ENCODE measurements around the gene NES. TPM values are rescaled to one million over a fixed set of nuclear protein-coding genes. Genes with fewer than 3 reads are reported as not detected.
A peak's percentile ranks its signal among the peaks of the same experiment; 100 is the strongest.

NES gene
- total RNA-seq, 4 donors from 2014 or later = 13.9 to 34.3 (median 23.9) TPM

GRCh38 chr1:156677616-156678596 is 699 bp upstream of the NES start:
- Histone ChIP-seq H3K36me3 (peaks cover 0 to 10% of the 10 kb centered on the region in 2 donors), H3K4me1 (peaks cover 0 to 53% (median 13%) of the 10 kb centered on the region in 3 donors), H3K9me3 (no peaks in the 10 kb centered on the region), H3K4me3 (peak overlapping the region; percentile 32 to 57), H3K27ac (peak overlapping the region in 3 of 4 donors; percentile 79 to 85 (median 83)), H3K27me3 (peaks cover 77% of the 10 kb centered on the region)
- peak; percentile 63 for ATAC-seq
- TF ChIP-seq EP300 (IDR thresholded peaks at IDR 0.05) (no peak), CTCF (IDR thresholded peaks at IDR 0.05) (peak in 3 of 4 experiments; percentile 86 to 91 (median 90)), POLR2AphosphoS5 (IDR thresholded peaks at IDR 0.05) (no peak), POLR2A (IDR thresholded peaks at IDR 0.05) (no peak)
- WGBS, 2 donors (ENCODE audit: low coverage in 1 of 2) = 2% methylated on average over 14 to 21 of the region's 22 CpGs

GRCh38 chr1:156676114-156676819 is 940 bp downstream of the NES start:
- ATAC-seq = no peak

GRCh38 chr1:156675210-156676113 is 1.7 kb downstream of the NES start:
- no peak for ATAC-seq
- no peak for TF ChIP-seq CTCF (IDR thresholded peaks at IDR 0.05)
- TF ChIP-seq POLR2A (IDR thresholded peaks at IDR 0.05) = no peak
- no peak for TF ChIP-seq POLR2AphosphoS5 (IDR thresholded peaks at IDR 0.05)
- no peak for TF ChIP-seq EP300 (IDR thresholded peaks at IDR 0.05)
- WGBS, 2 donors (ENCODE audit: low coverage in 1 of 2) = 23 to 47% methylated on average over 3 to 6 of the region's 18 CpGs
- Histone ChIP-seq H3K27me3 (peaks cover 53% of the 10 kb centered on the region), H3K4me1 (peaks cover 0 to 61% (median 16%) of the 10 kb centered on the region in 3 donors), H3K4me3 (peak overlapping the region in 1 of 2 donors; percentile 57), H3K36me3 (peaks cover 0 to 21% of the 10 kb centered on the region in 2 donors), H3K27ac (peak overlapping the region in 3 of 4 donors; percentile 79 to 85 (median 83)), H3K9me3 (no peaks in the 10 kb centered on the region)

More at GRCh38 chr1:156676114-156676819, 940 bp downstream of the NES start:
- Histone ChIP-seq H3K4me3 (peak overlapping the region; percentile 32 to 57), H3K9me3 (no peaks in the 10 kb centered on the region), H3K36me3 (peaks cover 0 to 21% of the 10 kb centered on the region in 2 donors), H3K27ac (peak overlapping the region; percentile 11 to 85 (median 81)), H3K27me3 (peaks cover 60% of the 10 kb centered on the region), H3K4me1 (peaks cover 0 to 53% (median 13%) of the 10 kb centered on the region in 3 donors)
- TF ChIP-seq CTCF (IDR thresholded peaks at IDR 0.05) = no peak
- WGBS, 2 donors (ENCODE audit: low coverage in 1 of 2) = 40% methylated on average over 1 of the region's 49 CpGs; no CpG with 5 or more reads in 1 of the 2 donors

- peaks cover 34% of the 10 kb centered on the region for H3K27me3 ChIP-seq
- TF ChIP-seq EP300 (IDR thresholded peaks at IDR 0.05) (no peak), POLR2A (IDR thresholded peaks at IDR 0.05) (no peak), POLR2AphosphoS5 (IDR thresholded peaks at IDR 0.05) (no peak), CTCF (IDR thresholded peaks at IDR 0.05) (no peak)
- H3K4me3 ChIP-seq = no peak overlapping the region
- H3K4me1 ChIP-seq = peaks cover 0 to 80% (median 29%) of the 10 kb centered on the region in 3 donors
- no peak for ATAC-seq
- H3K9me3 ChIP-seq = no peaks in the 10 kb centered on the region
- WGBS, 2 donors (ENCODE audit: low coverage in 1 of 2) = 8% methylated on average over 2 of the region's 8 CpGs; no CpG with 5 or more reads in 1 of the 2 donors
- peaks cover 0 to 21% of the 10 kb centered on the region in 2 donors for H3K36me3 ChIP-seq
- peak overlapping the region in 3 of 4 donors; percentile 33 to 85 (median 83) for H3K27ac ChIP-seq
Measured at GRCh38 chr1:156673387-156674121, 3.7 kb downstream of the NES start.
